Glomerular endothelial cell (primary cell): ENCODE results near the gene DDI2. TPM values are rescaled to one million over a fixed set of nuclear protein-coding genes. Genes with fewer than 3 reads are reported as not detected.
"Not testable (repeated sequence)": the region's sequence is repeated elsewhere in the genome, so short reads cannot be mapped to it uniquely, and the experiment has no call there.

Experiments used
- DNase-seq: peaks from one replicate; pipeline ENCODE4 v3.0.0-alpha.2; 2011; ENCODE audit warnings: low read depth, low spot score; ENCODE audit errors: extremely low read depth
- total RNA-seq: library from RNA; depleted of rRNA; stranded (reverse); fragments of >200 nt; gene quantifications from 2 replicates; pipeline ENCODE4 v1.2.3, GENCODE V29; 2015

The DDI2 gene
- total RNA-seq, 1 donor from 2014 or later, result 28.4 TPM

DNA sequence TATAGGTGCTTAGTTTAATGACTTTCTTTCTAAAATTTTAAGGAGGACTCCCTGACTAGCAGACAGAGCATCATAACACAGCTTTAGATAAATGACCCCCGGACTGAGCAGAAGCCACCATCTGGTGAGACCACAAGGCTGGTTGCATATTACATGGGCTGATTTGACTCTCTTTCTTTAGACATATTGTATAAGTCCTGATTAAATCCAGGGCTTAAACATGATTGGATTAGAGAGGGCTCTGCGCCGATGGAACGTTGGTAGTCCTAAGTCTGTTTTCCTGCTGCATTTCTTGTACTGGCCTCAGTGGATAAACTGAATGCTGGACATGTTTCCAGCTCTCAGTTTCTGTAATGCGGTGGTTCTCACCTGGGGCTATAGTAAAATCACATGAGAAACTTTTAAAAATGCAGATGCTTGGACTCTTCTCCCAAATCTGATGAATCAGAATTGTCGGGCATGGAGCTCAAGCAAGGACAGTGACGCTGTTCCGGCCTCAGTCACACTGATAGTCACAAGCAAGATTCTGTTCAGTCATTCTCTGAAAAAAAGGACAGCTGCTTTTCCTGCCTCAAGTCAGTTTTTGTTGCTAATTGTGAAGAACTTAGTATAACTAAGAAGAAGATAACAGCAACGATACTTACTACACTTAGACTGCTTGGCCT, 16.6 kb downstream of the DDI2 start:
- DNase-seq, result no peak

DNA sequence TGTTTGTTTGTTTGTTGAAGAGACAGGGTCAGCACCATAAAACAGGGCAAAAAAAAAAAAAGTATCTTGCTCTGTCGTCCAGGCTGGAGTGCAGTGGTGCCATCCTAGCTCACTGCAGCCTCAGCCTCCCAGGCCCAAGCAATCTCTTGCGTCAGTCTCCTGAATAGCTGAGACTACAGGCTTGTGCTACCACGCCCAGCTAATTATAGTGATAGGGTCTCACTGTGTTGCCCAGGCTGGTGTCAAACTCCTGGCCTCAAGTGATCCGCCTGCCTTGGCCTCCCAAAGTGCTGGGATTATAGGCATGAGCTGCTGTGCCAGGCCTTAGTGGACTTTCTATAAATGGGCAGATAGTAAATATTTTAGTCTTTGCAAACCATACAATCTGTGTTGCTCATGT, 19.2 kb downstream of the DDI2 start:
- no peak for DNase-seq

DNA sequence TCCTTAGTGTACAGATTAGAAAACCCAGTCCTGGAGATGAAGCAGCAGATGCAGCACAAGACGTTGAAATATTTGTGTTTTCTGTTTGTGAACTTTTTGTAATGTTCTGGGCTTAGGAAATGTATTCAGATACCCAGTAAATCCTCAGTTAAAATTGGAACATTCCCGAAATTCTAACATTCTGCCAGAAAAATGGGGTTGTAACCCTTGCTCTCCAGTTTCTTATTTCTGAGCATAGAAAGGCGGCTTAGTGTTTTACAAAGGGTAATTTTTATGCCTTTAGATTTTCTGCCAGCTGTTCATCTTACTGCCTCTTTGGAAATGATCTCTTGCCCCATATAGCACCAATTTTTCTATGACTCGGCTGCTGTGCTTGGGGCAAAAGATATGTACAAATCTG, 20.6 kb downstream of the DDI2 start:
- no peak for DNase-seq

DNA sequence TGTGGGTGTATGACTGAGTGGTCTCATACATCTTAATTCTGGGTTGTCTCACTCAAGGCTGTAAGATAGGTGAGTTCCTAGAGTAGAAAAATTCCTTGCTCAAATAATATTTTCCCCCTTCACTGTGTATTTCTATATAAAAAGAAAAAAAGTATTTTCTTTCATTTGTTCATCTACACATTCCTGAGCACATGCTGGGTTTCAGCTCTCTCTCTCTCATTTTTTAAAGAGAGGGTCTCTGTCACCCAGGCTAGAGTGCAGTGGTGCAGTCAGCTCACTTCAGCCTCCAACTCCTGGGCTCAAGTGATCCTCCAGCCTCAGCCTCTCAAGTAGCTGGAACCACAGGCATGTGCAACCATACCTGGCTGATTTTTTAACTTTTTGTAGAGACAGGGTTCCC, 22.0 kb downstream of the DDI2 start:
- no peak for DNase-seq

DNA sequence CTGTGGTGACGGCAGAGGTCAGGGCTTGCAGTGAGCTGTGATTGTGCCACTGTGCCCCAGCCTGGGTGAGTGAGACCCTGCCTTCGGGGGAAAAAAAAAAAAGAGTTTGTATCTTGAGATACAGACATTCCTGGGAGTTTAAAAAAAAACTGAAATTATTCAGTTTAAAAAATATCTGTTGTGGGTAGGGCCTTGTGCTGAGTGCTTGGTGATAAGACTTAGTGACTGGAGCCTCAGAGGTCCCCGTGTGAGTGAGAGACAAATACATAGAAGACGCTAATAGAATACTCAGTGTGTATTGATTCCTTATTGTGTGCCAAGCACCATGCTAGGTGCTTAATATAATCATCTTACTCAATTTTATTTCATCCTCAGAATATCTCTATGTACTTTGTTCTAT, 22.7 kb downstream of the DDI2 start:
- no peak for DNase-seq

DNA sequence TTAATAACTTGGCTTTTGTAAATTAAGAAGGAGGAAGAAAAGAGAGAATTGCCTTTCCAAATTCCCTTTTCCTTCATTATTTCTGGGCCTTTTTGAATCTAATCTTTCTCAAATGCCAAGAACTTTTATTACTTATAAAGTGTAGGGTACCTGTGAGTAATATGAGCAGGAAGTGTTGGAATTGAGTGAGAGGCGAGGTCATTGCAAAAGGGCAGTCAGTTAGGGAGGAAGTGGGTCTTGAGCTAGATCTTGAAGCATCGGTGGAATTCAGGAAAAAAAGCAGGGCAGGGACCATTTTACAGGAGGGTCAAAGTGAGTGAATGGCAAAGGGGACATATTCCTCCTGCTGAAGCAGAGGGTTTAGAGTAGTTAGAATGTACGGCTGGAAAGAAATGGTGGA, 23.4 kb downstream of the DDI2 start:
- no peak for DNase-seq

DNA sequence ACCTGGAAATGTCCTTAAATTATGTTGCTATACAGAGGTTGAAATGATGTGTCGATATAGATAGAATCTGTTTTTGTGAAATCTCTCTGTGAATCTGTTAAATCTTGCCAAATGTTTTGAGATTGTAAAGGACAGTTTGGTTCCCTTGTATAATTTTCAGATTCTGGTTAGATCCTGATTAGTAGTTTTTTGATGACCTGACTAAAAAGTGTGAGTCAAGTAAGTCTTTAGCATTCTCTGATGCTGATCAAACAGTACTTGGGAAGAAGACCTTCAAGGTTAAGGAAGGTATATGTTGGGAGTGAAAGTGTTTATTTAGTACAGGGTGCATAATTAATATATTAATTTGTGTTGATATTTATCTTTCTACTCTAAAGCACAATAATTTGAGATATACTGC, 32.7 kb downstream of the DDI2 start:
- no peak for DNase-seq

DNA sequence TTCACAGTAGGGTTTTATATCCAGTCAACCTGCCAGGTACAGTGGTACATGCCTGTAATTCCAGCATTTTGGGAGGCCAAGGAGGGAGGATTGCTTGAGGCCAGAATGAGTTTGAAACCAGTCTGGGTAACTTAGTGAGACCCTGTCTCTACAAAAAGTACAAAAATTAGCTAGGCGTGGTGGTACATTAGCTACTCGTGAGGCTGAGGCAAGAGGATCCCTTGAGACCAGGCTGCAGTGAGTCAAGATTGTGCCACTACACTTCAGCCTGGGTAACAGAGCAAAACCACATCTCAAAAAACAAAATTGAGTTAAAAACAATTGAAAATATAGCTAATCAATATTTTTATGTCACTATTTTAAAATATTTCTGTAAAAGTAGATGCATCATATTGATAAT, 33.2 kb downstream of the DDI2 start:
- DNase-seq, result no peak

DNA sequence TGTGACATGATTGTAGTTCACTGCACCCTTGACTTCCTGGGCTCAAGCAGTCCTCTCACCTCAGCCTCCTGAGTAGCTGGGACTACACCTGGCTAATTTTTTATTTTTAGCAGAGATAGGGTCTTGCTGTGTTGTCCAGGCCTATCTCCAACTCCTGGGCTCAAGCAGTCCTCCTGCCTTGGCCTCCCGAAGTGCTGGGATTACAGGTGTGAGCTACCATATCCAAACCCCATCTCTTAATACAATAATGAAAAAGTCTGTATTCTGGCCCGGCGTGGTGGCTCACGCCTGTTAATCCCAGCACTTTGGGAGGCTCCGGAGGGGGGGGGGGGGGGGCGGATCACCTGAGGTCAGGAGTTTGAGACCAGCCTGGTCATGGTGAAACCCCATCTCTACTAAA, 34.9 kb downstream of the DDI2 start:
- not testable (repeated sequence) for DNase-seq

DNA sequence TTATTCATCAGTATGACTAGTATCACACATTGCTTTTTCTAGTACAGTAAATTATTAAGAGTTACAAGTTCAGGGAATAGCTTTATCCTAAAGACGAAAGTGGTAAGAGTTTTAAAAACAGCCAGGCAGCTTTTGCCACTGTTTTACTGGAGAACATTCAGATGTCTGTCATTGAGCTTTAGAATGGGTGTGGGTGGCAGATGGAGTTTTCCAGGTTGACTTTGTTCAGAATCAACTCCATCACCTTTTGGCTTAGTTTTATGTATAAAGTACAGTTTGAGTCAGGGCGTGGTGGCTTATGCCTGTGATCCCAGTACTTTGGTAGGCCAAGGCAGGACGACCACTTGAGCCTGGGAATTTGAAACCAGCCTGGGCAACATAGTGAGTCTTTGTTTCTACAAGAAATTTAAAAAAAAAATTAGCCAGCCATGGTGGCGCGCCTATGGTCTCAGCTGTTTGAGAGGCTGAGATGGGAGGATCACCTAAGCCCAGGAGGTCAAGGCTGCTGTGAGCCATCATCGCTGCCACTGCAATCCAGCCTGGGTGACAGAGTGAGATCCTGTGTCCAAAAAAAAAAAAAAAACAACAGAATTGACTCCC, 36.9 kb downstream of the DDI2 start:
- DNase-seq, result no peak

DNA sequence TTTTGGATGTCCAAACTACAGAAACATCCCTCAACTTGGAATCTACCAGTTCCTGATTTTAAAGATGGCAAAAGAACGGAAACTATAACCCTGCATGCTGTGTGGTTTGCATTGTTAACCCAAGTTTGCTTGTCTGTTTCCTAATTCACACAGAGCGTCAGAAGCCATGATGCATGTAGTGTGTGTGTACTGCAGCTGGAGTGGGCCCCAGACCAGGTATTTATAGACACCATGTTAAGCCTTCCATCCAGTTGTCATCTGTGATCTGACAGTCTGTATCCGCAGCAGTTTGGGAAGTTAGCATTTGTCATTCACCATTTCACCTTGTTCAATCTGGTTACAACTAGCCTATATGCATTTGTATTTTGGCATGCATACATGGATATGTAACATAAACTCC, 39.2 kb downstream of the DDI2 start:
- no peak for DNase-seq

DNA sequence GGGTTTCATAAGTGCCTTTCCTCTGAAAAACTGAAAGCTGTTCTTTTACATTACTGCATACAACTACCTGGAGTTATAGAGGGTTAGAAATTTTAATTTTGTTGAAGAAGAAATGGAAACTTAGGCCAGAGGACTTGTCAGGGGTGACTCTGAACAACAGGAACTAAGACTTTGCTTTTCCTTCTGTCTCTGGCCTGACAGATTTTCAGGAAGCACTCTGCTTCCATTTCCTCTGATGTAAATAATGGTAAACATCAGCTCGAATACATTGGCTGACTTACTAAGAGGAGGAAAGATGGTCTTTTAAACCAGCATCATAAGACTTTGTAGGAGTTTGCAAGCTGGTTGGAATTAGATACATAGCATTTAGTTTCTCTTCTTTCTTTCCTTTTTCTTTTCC, 39.8 kb downstream of the DDI2 start:
- no peak for DNase-seq

DNA sequence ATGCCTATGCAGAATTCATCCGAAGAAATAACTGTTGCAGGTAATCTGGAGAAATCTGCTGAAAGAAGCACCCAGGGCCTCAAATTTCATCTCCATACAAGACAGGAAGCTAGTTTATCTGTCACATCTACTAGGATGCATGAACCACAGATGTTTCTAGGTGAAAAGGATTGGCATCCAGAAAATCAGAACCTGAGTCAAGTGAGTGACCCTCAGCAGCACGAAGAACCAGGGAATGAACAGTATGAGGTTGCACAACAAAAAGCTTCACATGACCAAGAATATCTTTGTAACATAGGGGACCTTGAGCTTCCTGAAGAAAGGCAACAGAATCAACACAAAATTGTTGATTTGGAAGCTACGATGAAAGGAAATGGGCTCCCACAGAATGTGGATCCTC, 42.9 kb downstream of the DDI2 start:
- no peak for DNase-seq

DNA sequence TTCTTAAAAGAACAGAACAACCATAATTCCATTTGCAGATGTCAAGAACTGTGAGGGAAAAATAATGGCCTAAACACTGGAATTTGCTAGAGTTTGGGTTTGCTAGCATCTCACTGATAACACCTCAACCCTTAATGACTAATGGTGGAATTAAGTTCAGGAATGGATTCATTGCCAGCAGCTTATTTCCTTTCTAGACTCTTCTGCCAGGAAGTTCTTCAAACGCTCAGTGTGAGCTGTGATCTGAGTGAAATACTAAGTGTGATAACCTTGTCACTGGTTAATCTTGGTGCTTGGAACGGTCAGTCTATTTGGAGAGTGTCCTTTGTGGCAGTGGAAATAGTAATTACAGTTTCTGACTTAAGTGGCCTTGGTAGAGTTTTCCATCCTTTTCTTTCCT, 45.2 kb downstream of the DDI2 start:
- no peak for DNase-seq

DNA sequence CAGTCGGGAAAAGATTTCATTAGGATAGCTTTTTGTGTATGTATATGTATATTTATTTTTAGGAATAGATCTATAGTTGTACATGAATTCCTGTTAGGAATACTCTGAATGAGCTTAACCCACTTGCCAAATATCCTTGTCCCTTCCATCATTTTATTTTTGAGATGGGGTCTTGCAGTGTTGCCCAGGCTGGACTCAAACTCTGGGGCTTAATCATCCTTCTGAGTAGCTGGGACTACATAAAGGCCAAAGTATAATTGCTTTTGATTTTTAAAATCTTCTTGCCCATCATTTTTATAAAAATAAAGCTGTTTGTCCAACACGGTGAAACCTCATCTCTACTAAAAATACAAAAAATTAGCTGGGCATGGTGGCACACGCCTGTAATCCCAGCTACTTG, 46.7 kb downstream of the DDI2 start:
- DNase-seq, result no peak

DNA sequence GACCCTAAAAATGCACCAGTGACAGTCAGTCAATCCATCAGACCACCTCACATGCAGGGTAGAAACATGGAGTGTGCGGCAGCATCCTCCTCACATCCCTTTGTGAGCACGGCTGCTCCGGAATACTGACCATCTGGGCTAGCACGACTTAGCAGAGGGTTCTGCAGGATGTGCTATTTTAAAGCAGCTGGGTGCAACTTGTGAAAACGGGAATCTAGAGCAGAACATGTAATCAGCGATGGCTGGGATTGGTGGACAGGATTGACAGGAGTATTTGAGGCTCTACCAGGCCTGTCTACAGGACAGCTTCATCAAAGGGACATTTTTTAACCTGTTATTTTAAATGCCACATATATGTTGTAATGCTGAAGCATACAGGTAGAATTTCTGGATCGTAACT, 50.1 kb downstream of the DDI2 start:
- DNase-seq, result no peak

DNA sequence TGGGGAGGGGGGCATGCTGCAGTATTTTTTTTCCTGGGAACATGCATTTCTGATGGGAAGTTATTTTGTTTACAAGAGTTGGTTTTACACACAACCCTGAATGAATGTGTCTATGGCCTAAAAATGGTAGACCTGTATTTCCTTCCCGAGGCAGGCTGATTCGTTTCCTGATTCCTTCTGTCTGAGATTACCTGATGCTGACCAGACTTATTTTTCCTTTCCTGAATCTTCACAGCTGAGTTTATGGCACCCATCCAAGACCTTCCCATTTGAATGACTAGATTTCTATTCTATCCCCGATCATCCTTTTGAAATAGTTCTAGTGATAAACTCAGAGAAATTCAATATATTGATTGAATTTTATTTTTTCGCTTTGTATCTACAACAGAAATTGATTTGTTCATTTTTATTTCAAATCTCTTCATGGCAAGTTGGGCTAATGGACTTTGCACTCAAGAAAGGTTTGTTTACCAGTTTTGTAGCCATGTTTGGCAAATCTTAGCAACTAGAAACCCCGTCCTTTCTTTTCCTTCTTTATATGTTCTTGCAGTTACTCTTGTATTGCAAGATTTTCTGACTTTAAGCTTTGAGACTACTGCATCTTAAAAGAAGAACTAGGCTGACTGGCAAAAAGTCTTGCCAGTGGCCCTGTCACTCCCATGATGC, 51.0 kb downstream of the DDI2 start:
- DNase-seq, result no peak

DNA sequence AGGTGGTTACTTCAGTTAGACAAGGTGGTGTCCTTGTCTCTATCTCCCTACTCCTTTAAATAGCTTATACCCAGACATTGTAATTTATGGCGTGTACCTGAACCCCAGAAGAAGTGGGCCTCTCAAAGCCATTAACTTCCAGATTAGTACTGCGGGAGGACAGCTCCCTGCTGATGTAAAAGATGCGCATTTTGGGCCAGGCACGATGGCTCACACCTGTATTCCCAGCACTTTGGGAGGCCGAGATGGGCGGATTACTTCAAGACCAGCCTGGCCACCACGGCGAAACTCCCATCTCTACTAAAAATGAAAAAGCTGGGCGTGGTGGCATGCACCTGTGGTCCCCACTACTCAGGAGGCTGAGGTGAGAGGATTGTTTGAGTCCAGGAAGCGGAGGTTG, 51.8 kb downstream of the DDI2 start:
- no peak for DNase-seq

DNA sequence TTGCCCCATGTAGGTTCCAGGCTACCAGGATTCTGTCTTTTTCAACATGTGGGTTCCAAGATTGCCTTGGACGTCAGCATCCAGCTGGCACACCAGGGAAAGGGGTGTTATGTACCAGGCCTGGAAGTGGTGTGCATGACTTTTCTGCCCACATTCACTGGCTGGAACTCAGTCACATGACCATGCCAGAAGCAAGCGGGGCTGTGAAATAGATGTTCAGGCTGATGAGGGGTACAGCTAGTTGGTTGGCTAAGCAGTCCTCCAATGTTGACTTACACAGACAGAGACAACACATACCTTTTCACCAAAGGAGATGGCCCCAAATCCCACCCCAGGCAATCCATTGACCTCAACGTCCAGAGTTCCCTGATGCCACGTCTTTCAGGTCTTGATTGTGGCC, 52.6 kb downstream of the DDI2 start:
- no peak for DNase-seq

DNA sequence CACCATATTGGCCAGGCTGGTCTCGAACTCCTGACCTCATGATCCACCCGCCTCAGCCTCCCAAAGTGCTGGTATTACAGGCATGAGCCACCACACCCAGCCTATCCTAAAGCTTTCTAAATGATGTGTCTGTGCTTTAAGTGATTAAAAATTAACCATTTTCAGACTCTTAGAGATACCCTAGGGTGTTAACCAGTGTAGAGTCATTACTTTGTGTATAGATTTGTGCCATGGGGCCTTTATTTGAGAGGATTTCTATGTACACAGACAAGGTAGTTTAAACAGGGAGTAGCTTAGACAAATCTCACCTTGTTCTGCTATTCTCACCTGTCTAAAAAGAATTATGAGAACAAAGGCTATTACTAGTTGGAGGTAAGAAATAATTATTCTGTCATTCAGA, 54.2 kb downstream of the DDI2 start:
- no peak for DNase-seq

DNA sequence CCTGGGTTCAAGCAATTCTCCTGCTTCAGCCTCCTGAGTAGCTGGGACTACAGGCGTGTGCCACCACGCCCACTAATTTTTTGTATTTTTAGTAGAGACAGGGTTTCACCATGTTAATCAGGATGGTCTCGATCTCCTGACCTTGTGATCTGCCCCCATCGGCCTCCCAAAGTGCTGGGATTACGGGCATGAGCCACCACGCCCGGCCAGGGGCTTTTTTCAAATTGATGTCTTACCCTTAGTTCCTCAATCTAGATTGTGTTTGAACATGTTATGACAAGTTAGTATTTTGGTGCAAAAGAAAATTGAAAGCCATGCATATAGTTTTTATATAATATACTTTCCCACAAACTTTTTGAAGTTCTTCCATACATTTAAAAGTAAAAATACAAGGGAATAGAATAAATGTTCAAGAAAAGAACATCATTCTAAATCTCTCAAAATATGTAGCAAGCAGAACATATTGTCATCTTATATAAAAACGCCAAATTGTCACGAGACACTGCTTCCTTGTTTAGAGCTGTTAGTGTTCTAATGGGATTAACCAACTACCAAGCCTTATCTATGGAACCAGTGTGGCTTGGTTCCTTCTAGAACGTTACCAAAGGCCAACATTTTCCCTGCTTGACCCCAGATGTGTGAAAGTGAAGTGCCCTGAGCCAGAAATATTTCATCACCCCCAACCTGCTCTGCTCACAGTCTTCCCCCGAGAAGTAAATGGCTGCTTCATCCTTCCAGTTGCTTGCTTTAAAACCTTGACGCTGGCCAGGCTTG, 57.3 kb downstream of the DDI2 start:
- no peak for DNase-seq

DNA sequence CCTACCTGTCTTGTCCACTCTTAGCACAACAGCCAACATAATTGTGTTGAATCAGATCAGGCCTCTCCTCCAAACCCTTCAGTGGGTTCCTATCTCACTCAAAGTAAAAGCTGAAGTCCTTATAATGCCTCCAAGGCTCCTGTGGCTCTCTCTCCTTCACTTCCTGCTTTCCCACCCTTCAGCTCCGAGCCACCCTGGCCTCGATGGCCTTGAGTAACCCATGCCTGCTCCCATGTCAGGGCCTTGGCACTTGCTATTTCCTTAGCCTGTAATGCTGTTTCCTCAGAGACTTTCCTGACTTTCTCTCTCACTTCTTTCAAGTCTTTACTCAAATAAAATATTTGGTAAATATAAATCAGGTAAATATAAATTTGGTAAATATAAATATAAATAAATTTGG, 58.8 kb downstream of the DDI2 start:
- no peak for DNase-seq
